ENCODE data around the gene TCEA2.

- no peak for TF ChIP-seq CTCF (IDR thresholded peaks at IDR 0.05)
- TF ChIP-seq POLR2AphosphoS5 (IDR thresholded peaks at IDR 0.05), result no peak
Measured at GRCh38 chr20:64023361-64024140, 39.4 kb upstream of the TCEA2 start.

All from esophagus muscularis mucosa (tissue), 3 donors.